MM.1S (cell line): ENCODE measurements around the gene TMEM221.

Experiments used
- DNase-seq: peaks from one replicate; pipeline ENCODE4 v3.0.0-alpha.2; 2015
- H2AFZ ChIP-seq: fragments of 300-600 bp; sonication (generic); 2 replicates; pipeline ENCODE4 v1.6.0; 2016; ENCODE audit warnings: antibody characterized with exemption, low read length
- H3F3A ChIP-seq: fragments of 300-600 bp; sonication (generic); 2 replicates; pipeline ENCODE4 v1.6.1; 2016; ENCODE audit warnings: mild to moderate bottlenecking, antibody characterized with exemption, low read length, moderate library complexity, mixed read lengths; ENCODE audit not compliant: insufficient read depth
- H3K27ac ChIP-seq: fragments of 300-600 bp; sonication (generic); 2 replicates; pipeline ENCODE4 v1.5.1; 2016; ENCODE audit warnings: mild to moderate bottlenecking, low read length
- H3K27me3 ChIP-seq: fragments of 300-600 bp; sonication (generic); replicated peaks from 2 replicates; pipeline ENCODE4 v1.6.0; 2016; ENCODE audit warnings: low read length; ENCODE audit not compliant: insufficient read depth
- H3K36me3 ChIP-seq: fragments of 300-600 bp; sonication (generic); replicated peaks from 2 replicates; pipeline ENCODE4 v1.6.1; 2016; ENCODE audit warnings: mild to moderate bottlenecking, low read length, mixed read lengths; ENCODE audit not compliant: insufficient read depth
- H3K4me1 ChIP-seq: fragments of 300-600 bp; sonication (generic); 2 replicates; pipeline ENCODE4 v1.6.1; 2016; ENCODE audit warnings: low read length, mixed read lengths
- H3K4me2 ChIP-seq: fragments of 300-600 bp; sonication (generic); 2 replicates; pipeline ENCODE4 v1.6.0; 2016; ENCODE audit warnings: low read depth, low read length
- H3K4me3 ChIP-seq: fragments of 300-600 bp; sonication (generic); 2 replicates; pipeline ENCODE4 v1.5.1; 2016; ENCODE audit warnings: low read length, mixed read lengths
- H3K79me2 ChIP-seq: fragments of 300-600 bp; sonication (generic); 2 replicates; pipeline ENCODE4 v1.6.1; 2016; ENCODE audit warnings: mixed run types, low read length, mixed read lengths
- H3K9ac ChIP-seq: fragments of 300-600 bp; sonication (generic); 2 replicates; pipeline ENCODE4 v1.6.1; 2016; ENCODE audit warnings: low read length, mixed read lengths
- H3K9me2 ChIP-seq: fragments of 300-600 bp; sonication (generic); replicated peaks from 2 replicates; pipeline ENCODE4 v1.6.1; 2016; ENCODE audit warnings: mild to moderate bottlenecking, low read length, mixed read lengths; ENCODE audit not compliant: insufficient read depth
- H3K9me3 ChIP-seq: fragments of 300-600 bp; sonication (generic); replicated peaks from 2 replicates; pipeline ENCODE4 v1.6.1; 2016; ENCODE audit warnings: mild to moderate bottlenecking, low read length, mixed read lengths; ENCODE audit not compliant: insufficient read depth
- H4K20me1 ChIP-seq: fragments of 300-600 bp; sonication (generic); 2 replicates; pipeline ENCODE4 v1.6.1; 2016; ENCODE audit warnings: mild to moderate bottlenecking, low read length, moderate library complexity, mixed read lengths; ENCODE audit not compliant: insufficient read depth
- EZH2 ChIP-seq: fragments of 300-600 bp; sonication (generic); optimal IDR thresholded peaks from 2 replicates; pipeline ENCODE3; 2017; ENCODE audit warnings: low read depth, mild to moderate bottlenecking, antibody characterized with exemption, low read length, mixed read lengths
- EZH2phosphoT487 ChIP-seq: fragments of 300-600 bp; sonication (generic); IDR thresholded peaks from 2 replicates; pipeline ENCODE4 v1.6.1; 2018; ENCODE audit warnings: antibody characterized with exemption, low read length
- TF ChIP-seq, protein P1 (sequence below): fragments of 300-600 bp; sonication (generic); IDR thresholded peaks from 2 replicates; pipeline ENCODE4 v1.5.1; 2016; ENCODE audit warnings: antibody characterized with exemption, low read length, mixed read lengths

TMEM221 gene

DNA sequence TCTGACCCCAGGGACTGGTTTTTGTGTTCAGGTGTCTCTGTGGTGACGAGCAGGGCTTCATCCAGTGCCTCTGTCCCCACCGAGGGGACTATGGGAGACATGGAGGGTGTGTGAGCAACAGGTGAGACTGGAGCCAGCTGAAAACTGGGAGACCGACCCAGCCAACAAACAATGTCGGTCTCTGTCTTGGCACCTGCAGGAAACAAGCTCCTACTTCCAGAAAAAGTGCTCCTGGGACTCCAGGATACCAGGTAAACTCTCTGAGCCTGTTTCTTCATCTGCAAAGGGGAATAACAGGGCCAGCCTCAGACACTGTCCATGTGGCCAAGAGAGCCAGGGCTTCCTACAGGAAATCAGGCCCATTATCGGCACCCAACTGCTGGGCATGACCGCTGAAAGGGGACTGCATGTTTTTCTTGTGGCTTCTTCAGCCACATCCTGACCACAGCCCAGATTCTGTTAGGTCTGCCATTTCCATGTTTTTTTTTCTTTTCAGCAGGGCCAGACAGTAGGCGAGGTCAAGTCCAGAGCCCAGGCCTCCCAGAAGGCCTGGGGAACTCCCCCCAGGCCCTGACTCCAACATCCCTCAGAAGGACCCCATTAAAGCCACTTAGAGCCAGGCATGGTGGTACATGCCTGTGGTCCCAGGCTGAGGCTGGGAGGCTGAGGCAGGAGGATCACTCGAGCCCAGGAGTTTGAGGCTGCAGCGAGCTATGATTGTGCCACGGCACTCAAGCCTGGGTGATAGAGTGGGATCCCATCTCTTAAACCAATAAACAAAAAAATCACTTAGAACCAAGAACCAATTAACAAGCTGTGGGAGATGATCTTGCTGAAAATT, 42.2 kb downstream of the TMEM221 start:
- no peaks in the 10 kb centered on the region for H3K9me3 ChIP-seq
- peak overlapping the region; percentile 70 for H3K9ac ChIP-seq
- H4K20me1 ChIP-seq, result no peaks in the 10 kb centered on the region
- TF ChIP-seq, protein P1, sequence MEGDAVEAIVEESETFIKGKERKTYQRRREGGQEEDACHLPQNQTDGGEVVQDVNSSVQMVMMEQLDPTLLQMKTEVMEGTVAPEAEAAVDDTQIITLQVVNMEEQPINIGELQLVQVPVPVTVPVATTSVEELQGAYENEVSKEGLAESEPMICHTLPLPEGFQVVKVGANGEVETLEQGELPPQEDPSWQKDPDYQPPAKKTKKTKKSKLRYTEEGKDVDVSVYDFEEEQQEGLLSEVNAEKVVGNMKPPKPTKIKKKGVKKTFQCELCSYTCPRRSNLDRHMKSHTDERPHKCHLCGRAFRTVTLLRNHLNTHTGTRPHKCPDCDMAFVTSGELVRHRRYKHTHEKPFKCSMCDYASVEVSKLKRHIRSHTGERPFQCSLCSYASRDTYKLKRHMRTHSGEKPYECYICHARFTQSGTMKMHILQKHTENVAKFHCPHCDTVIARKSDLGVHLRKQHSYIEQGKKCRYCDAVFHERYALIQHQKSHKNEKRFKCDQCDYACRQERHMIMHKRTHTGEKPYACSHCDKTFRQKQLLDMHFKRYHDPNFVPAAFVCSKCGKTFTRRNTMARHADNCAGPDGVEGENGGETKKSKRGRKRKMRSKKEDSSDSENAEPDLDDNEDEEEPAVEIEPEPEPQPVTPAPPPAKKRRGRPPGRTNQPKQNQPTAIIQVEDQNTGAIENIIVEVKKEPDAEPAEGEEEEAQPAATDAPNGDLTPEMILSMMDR, result no peak
- TF ChIP-seq EZH2, result no peak
- no peak for TF ChIP-seq EZH2phosphoT487
- peak overlapping the region; percentile 98 for H3K4me2 ChIP-seq
- H3K27ac ChIP-seq, result peak overlapping the region; percentile 92
- H3K4me1 ChIP-seq, result no peaks in the 10 kb centered on the region
- peak overlapping the region; percentile 81 for H3K4me3 ChIP-seq
- peak; percentile 55 for DNase-seq
- H3F3A ChIP-seq, result peaks cover 21% of the 10 kb centered on the region
- no peaks in the 10 kb centered on the region for H3K27me3 ChIP-seq
- no peaks in the 10 kb centered on the region for H3K9me2 ChIP-seq
- H3K36me3 ChIP-seq, result peaks cover 3% of the 10 kb centered on the region; the same call in 1 of the 2 replicates
- H3K79me2 ChIP-seq, result peaks cover 55% of the 10 kb centered on the region
- H2AFZ ChIP-seq, result peak overlapping the region; percentile 38

DNA sequence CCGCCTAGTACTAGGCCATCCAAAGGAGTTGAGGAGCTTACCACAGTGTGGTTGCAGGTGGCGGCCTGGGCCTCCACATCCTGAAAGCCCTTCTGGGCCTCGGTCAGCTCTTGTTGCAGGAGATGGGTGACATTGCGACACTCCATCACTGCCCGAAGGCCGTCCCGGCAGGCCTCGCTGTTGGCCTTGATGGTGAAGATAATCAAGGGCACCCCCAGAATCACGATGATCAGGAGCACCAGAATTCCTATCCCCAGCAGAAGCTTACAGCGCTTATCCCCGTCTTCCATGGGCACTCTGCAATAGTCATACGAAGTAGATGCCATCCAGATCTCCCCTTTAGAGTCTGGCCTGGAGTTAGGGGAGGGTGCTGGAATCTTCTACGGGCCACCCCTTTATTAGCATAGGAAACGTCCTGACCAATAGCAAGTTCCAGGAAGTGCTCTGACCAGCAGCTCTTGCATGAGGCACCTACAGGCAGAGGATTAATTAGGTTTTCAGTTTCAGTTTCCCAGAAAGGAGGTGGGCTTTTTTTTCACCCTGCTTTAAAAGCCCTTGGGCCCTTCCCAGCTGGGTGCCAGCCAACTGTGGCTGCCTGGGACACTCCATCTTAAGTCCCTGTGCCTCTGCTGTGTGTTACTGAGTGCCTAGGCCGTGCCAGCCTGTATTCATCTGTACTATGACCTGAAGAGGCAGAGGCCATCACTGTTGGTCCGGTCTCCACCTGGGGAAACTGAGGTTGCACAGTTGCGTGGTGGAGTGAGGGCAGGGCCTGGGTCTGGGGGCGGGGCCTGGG, 43.0 kb downstream of the TMEM221 start, which contains the start of gene BST2:
BST2 (minus strand) TSS at position 381 of the 796 bp plus-strand sequence; CDS start at position 326, 55 bp downstream.
- H3K9ac ChIP-seq, result peak within 1 kb of the TSS; percentile 76
- peaks cover 21% of the 10 kb centered on the region for H3F3A ChIP-seq
- peaks cover 3% of the 10 kb centered on the region; the same call in 1 of the 2 replicates for H3K36me3 ChIP-seq
- H3K4me1 ChIP-seq, result no peaks in the 10 kb centered on the region
- no peaks in the 10 kb centered on the region for H3K27me3 ChIP-seq
- no peaks in the 10 kb centered on the region for H3K9me2 ChIP-seq
- peak; percentile 95 for DNase-seq
- no peaks in the 10 kb centered on the region for H3K9me3 ChIP-seq
- H3K4me3 ChIP-seq, result peak within 1 kb of the TSS; percentile 81
- H4K20me1 ChIP-seq, result no peaks in the 10 kb centered on the region
- peaks cover 53% of the 10 kb centered on the region for H3K79me2 ChIP-seq
- H3K27ac ChIP-seq, result peak within 1 kb of the TSS; percentile 92
- H2AFZ ChIP-seq, result peak within 1 kb of the TSS; percentile 61
- H3K4me2 ChIP-seq, result peak within 1 kb of the TSS; percentile 98
- TF ChIP-seq EZH2phosphoT487, result no peak
- no peak for TF ChIP-seq EZH2
- TF ChIP-seq, protein P1, result no peak

DNA sequence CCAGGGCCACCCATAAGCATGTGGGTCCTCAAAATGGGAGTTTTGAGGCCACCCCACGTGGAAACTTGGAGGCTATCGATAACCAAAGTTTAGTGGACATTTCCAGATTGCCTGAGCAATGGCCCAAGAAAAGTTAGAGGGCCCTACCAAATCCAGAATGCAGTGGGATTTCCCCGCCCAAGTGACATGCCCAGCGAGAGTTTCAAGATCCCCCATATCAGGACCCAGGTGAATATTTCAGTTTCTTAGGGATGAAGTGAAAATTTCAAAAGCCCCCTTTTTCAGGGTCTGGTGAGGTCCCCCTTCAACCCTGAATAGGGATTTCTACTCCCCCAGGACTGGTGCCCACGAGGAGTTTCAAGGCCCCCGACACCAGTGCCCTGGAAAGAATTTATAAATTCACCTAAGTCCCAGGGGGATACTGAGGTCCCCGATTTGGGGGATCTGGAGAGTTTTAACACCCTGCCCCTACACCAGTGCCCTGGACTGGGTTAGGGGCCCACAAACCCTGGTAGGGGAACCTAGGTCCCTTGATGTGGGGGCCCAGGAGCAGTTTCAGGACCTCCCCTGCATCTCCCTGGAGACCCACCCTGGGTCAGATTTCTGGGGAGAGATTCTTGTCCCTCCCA, 43.7 kb downstream of the TMEM221 start:
- H3K4me2 ChIP-seq, result peak overlapping the region; percentile 98
- peak overlapping the region; percentile 61 for H2AFZ ChIP-seq
- TF ChIP-seq EZH2phosphoT487 (no peak), EZH2 (no peak)
- TF ChIP-seq, protein P1, result no peak
- H3K4me3 ChIP-seq, result peak overlapping the region; percentile 81
- H3K27ac ChIP-seq, result peak overlapping the region; percentile 92
- H3K27me3 ChIP-seq, result no peaks in the 10 kb centered on the region
- no peaks in the 10 kb centered on the region for H3K4me1 ChIP-seq
- DNase-seq, result no peak
- peaks cover 49% of the 10 kb centered on the region for H3K79me2 ChIP-seq
- peaks cover 21% of the 10 kb centered on the region for H3F3A ChIP-seq
- no peaks in the 10 kb centered on the region for H3K9me3 ChIP-seq
- H3K9ac ChIP-seq, result peak overlapping the region; percentile 76
- no peaks in the 10 kb centered on the region for H4K20me1 ChIP-seq
- H3K9me2 ChIP-seq, result no peaks in the 10 kb centered on the region
- H3K36me3 ChIP-seq, result peaks cover 3% of the 10 kb centered on the region; the same call in 1 of the 2 replicates
